Measurements from ENCODE around the gene ZDHHC3. TPM values are rescaled to one million over a fixed set of nuclear protein-coding genes. Genes with fewer than 3 reads are reported as not detected.
A peak's percentile ranks its signal among the peaks of the same experiment; 100 is the strongest.

Gene ZDHHC3
- total and polyA plus RNA-seq, 3 donors from 2014 or later: 122 to 248 (median 164) TPM

DNA sequence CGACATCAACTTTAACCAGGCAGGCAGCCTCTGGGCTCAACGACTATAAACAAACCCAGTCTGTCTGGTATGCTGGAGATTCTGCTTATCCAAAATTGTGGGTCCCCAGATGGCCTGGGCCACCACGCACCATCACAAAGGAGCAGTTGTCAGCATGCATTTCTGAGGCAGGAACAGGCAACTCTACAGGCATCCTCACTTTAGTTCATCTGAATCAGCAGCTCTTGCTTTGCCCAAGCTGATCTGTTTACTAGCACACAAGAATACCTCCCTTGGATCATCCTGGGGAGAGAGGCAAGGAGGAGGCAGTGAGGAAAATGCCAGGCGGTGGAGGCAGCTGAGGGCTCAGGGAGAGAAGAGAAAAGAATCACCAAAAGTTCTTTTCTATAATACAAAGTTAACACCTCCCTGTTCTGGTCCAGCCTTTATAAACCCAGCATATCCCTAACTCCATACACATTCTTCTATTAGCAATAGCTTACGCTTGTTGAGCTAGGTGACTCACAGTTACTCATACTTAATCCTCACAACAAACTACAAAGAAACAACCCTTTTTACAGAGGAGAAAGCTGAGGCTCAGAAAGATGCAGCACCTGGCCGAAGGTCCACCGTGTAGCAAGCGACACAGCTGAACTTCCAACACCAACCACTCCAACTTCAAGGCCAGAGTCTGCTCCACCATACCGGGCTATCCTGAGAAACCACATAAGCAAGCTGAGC, 33.6 kb downstream of the ZDHHC3 start:
- H3K36me3 ChIP-seq (ENCODE audit: low read depth, missing control alignments): no peaks in the 10 kb centered on the region
- 90 to 92% methylated on average over 9 of the region's 9 CpGs for WGBS, 2 donors
- H3K27me3 ChIP-seq: no peaks in the 10 kb centered on the region
- H3K27ac ChIP-seq: no peak overlapping the region
- no peaks in the 10 kb centered on the region for H3K9me3 ChIP-seq
- no peak overlapping the region for H3K4me3 ChIP-seq
- TF ChIP-seq POLR2A (IDR thresholded peaks at IDR 0.05): no peak
- TF ChIP-seq, protein P1, sequence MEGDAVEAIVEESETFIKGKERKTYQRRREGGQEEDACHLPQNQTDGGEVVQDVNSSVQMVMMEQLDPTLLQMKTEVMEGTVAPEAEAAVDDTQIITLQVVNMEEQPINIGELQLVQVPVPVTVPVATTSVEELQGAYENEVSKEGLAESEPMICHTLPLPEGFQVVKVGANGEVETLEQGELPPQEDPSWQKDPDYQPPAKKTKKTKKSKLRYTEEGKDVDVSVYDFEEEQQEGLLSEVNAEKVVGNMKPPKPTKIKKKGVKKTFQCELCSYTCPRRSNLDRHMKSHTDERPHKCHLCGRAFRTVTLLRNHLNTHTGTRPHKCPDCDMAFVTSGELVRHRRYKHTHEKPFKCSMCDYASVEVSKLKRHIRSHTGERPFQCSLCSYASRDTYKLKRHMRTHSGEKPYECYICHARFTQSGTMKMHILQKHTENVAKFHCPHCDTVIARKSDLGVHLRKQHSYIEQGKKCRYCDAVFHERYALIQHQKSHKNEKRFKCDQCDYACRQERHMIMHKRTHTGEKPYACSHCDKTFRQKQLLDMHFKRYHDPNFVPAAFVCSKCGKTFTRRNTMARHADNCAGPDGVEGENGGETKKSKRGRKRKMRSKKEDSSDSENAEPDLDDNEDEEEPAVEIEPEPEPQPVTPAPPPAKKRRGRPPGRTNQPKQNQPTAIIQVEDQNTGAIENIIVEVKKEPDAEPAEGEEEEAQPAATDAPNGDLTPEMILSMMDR (IDR thresholded peaks at IDR 0.05): no peak
- intact Hi-C loops (cut with DNase I; ENCODE audit: low total_unique reads): no loop called here
- H3K4me1 ChIP-seq: no peaks in the 10 kb centered on the region
- no peak for DNase-seq

- Histone ChIP-seq H3K36me3 (ENCODE audit: low read depth, missing control alignments) (no peaks in the 10 kb centered on the region), H3K27me3 (no peaks in the 10 kb centered on the region), H3K9me3 (no peaks in the 10 kb centered on the region), H3K4me1 (no peaks in the 10 kb centered on the region), H3K27ac (no peak overlapping the region), H3K4me3 (no peak overlapping the region)
- intact Hi-C loops (cut with DNase I; ENCODE audit: low total_unique reads): no loop called here
- 63 to 69% methylated on average over 6 of the region's 6 CpGs for WGBS, 2 donors
- DNase-seq: no peak
- TF ChIP-seq, protein P1 (IDR thresholded peaks at IDR 0.05): no peak
- TF ChIP-seq POLR2A (IDR thresholded peaks at IDR 0.05): no peak
Measured at GRCh38 chr3:44939581-44940036, 36.4 kb downstream of the ZDHHC3 start.

GRCh38 chr3:44932986-44933944, 42.7 kb downstream of the ZDHHC3 start:
- peak overlapping the region; percentile 60 to 79 for H3K27ac ChIP-seq
- H3K9me3 ChIP-seq: no peaks in the 10 kb centered on the region
- H3K27me3 ChIP-seq: no peaks in the 10 kb centered on the region
- WGBS, 2 donors: 75 to 79% methylated on average over 6 to 14 of the region's 14 CpGs
- TF ChIP-seq, protein P1 (IDR thresholded peaks at IDR 0.05): no peak
- TF ChIP-seq POLR2A (IDR thresholded peaks at IDR 0.05): no peak
- H3K36me3 ChIP-seq (ENCODE audit: low read depth, missing control alignments): no peaks in the 10 kb centered on the region
- peak; percentile 74 for DNase-seq
- intact Hi-C loops (cut with DNase I; ENCODE audit: low total_unique reads): no loop called here
- H3K4me1 ChIP-seq: peaks cover 27% of the 10 kb centered on the region
- no peak overlapping the region for H3K4me3 ChIP-seq

GRCh38 chr3:44932271-44932670, 43.7 kb downstream of the ZDHHC3 start:
- TF ChIP-seq, protein P1 (IDR thresholded peaks at IDR 0.05): no peak
- no peak for TF ChIP-seq POLR2A (IDR thresholded peaks at IDR 0.05)
- H3K36me3 ChIP-seq (ENCODE audit: low read depth, missing control alignments): no peaks in the 10 kb centered on the region
- intact Hi-C loops (cut with DNase I; ENCODE audit: low total_unique reads): no loop called here
- no peaks in the 10 kb centered on the region for H3K9me3 ChIP-seq
- H3K4me1 ChIP-seq: peaks cover 27% of the 10 kb centered on the region
- H3K4me3 ChIP-seq: no peak overlapping the region
- WGBS, 2 donors: 54 to 55% methylated on average over 2 of the region's 2 CpGs
- no peak for DNase-seq
- peak overlapping the region in 1 of 2 donors; percentile 32 for H3K27ac ChIP-seq
- no peaks in the 10 kb centered on the region for H3K27me3 ChIP-seq
